ENCODE data around the gene POPDC2.

The POPDC2 gene

DNA sequence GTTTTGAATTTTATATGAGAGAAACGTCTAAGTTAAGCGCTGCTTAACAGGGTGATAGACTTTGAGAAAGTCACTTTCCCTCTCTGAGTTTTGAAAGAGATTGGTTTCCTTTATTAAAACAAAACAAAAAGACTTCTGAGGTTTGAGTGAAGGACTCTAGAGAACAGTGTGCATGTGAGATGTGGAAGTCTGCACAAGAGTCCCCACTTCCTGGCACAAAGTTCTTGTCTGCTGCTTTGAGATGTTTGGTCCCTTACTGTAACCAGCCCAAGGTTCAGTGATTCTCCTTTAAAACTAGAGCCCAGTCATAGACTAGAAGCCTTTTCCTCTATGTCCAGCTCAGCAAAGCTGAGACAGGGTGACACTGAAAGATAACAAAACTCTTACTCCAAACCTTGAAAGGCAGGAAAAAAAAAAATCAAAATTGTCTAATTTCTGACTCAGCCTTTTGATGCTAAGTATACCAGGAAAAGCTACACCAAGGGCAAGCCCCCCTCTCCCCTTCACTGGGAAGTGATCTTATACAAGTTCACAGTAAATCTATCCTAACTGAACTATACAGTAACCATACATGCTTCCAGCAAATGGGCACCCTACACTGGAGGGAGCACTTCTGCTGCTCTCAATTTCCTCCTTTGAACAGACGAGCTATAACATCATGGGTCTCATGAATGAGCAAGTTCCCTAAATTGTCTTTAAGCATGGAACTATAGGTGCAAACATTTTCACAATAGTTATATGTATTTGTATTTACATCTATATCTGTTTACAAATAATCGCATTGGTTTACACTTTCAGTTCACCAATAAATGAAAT, 2.3 kb downstream of the POPDC2 start:
- TF ChIP-seq, protein P1, sequence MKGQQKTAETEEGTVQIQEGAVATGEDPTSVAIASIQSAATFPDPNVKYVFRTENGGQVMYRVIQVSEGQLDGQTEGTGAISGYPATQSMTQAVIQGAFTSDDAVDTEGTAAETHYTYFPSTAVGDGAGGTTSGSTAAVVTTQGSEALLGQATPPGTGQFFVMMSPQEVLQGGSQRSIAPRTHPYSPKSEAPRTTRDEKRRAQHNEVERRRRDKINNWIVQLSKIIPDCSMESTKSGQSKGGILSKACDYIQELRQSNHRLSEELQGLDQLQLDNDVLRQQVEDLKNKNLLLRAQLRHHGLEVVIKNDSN (IDR thresholded peaks at IDR 0.05) = no peak
- no peak for TF ChIP-seq CREB1 (IDR thresholded peaks at IDR 0.05; ENCODE audit: low read depth)
- no peak for TF ChIP-seq ZBTB7A (IDR thresholded peaks at IDR 0.05; ENCODE audit: low read depth)
- TF ChIP-seq YY1 (IDR thresholded peaks at IDR 0.05; ENCODE audit: low read depth) = no peak
- TF ChIP-seq, protein P2, sequence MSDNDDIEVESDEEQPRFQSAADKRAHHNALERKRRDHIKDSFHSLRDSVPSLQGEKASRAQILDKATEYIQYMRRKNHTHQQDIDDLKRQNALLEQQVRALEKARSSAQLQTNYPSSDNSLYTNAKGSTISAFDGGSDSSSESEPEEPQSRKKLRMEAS (IDR thresholded peaks at IDR 0.05) = no peak
- no peak for TF ChIP-seq CEBPB (IDR thresholded peaks at IDR 0.05)
- TF ChIP-seq EGR1 (IDR thresholded peaks at IDR 0.05) = no peak
- TF ChIP-seq RAD21 (IDR thresholded peaks at IDR 0.05; ENCODE audit: low read depth) = no peak
- no peak for TF ChIP-seq EP300 (IDR thresholded peaks at IDR 0.05; ENCODE audit: borderline replicate concordance)
- no peak for TF ChIP-seq TAF1 (IDR thresholded peaks at IDR 0.05; ENCODE audit: low read depth)
- TF ChIP-seq NFIC (IDR thresholded peaks at IDR 0.05) = no peak
- TF ChIP-seq FOXM1 (IDR thresholded peaks at IDR 0.05; ENCODE audit: borderline replicate concordance, low read depth) = no peak
- no peak for TF ChIP-seq TCF12 (IDR thresholded peaks at IDR 0.05; ENCODE audit: low read depth)
- TF ChIP-seq TEAD4 (IDR thresholded peaks at IDR 0.05) = no peak
- TF ChIP-seq, protein P3, sequence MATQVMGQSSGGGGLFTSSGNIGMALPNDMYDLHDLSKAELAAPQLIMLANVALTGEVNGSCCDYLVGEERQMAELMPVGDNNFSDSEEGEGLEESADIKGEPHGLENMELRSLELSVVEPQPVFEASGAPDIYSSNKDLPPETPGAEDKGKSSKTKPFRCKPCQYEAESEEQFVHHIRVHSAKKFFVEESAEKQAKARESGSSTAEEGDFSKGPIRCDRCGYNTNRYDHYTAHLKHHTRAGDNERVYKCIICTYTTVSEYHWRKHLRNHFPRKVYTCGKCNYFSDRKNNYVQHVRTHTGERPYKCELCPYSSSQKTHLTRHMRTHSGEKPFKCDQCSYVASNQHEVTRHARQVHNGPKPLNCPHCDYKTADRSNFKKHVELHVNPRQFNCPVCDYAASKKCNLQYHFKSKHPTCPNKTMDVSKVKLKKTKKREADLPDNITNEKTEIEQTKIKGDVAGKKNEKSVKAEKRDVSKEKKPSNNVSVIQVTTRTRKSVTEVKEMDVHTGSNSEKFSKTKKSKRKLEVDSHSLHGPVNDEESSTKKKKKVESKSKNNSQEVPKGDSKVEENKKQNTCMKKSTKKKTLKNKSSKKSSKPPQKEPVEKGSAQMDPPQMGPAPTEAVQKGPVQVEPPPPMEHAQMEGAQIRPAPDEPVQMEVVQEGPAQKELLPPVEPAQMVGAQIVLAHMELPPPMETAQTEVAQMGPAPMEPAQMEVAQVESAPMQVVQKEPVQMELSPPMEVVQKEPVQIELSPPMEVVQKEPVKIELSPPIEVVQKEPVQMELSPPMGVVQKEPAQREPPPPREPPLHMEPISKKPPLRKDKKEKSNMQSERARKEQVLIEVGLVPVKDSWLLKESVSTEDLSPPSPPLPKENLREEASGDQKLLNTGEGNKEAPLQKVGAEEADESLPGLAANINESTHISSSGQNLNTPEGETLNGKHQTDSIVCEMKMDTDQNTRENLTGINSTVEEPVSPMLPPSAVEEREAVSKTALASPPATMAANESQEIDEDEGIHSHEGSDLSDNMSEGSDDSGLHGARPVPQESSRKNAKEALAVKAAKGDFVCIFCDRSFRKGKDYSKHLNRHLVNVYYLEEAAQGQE (IDR thresholded peaks at IDR 0.05; ENCODE audit: low read depth) = no peak

DNA sequence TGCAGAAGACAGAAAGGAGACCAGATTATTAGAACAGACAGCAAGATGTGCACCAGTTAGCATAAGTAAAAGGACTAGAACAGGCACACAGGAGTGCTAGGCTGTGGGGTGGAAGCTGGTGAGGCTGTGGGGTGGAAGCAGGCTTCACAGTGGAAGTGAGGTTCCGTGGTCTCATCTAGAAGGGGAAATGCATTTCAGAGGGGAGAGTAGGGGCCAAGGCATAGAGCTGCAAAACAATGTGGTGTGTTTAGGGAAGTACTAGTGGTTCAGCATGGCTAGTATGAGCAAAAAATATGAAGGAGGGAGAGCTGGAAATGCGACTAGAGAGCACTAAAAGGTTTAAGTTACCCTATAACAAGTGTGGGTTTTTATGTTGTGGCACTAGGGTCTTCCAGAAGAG, 6.5 kb downstream of the POPDC2 start:
- TF ChIP-seq CREB1 (IDR thresholded peaks at IDR 0.05; ENCODE audit: low read depth) = no peak
- TF ChIP-seq FOXM1 (IDR thresholded peaks at IDR 0.05; ENCODE audit: borderline replicate concordance, low read depth) = no peak
- TF ChIP-seq, protein P2 (IDR thresholded peaks at IDR 0.05) = no peak
- TF ChIP-seq RAD21 (IDR thresholded peaks at IDR 0.05; ENCODE audit: low read depth) = no peak
- no peak for TF ChIP-seq EGR1 (IDR thresholded peaks at IDR 0.05)
- no peak for TF ChIP-seq CEBPB (IDR thresholded peaks at IDR 0.05)
- TF ChIP-seq EP300 (IDR thresholded peaks at IDR 0.05; ENCODE audit: borderline replicate concordance) = no peak
- TF ChIP-seq, protein P3 (IDR thresholded peaks at IDR 0.05; ENCODE audit: low read depth) = no peak

DNA sequence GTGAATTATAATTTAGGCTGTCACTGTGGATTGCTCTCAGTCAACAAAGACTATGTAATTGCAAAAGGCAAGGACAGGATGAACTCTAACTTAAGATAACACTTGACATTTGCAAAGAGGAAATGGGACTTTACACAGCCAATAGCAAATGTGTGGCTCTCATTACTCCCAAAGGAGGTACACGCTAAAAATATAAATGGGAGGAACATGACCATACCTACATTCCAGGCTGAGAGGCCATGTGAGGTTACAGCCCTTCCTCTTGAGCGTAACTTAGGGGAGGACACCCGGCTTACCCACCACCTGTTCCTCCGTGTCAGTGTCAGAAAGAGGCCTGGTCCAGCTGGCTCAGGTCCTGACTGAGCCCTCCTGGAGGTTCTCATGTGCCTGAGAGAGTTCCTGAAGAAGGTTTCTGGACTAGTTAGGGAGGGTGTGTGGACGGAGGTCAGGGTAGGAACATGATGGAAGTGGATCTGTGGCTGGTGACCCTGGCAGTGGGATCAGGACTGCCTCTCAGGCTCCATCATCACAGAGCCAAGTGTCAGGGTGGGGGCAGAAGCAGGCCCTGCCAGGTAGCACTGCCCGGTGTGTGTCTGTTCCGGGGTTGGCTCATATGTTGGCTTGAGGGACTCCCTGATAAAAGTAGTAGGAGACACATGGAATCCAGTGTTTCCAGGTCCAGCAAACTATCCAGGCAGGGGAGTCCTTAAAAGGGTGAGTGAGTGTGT, 7.9 kb downstream of the POPDC2 start:
- TF ChIP-seq, protein P3 (IDR thresholded peaks at IDR 0.05; ENCODE audit: low read depth) = no peak
- TF ChIP-seq, protein P2 (IDR thresholded peaks at IDR 0.05) = no peak
- no peak for TF ChIP-seq YY1 (IDR thresholded peaks at IDR 0.05; ENCODE audit: low read depth)
- no peak for TF ChIP-seq RAD21 (IDR thresholded peaks at IDR 0.05; ENCODE audit: low read depth)
- no peak for TF ChIP-seq TEAD4 (IDR thresholded peaks at IDR 0.05)
- TF ChIP-seq EP300 (IDR thresholded peaks at IDR 0.05; ENCODE audit: borderline replicate concordance) = no peak
- no peak for TF ChIP-seq EGR1 (IDR thresholded peaks at IDR 0.05)
- TF ChIP-seq TCF12 (IDR thresholded peaks at IDR 0.05; ENCODE audit: low read depth) = no peak
- TF ChIP-seq CREB1 (IDR thresholded peaks at IDR 0.05; ENCODE audit: low read depth) = no peak
- TF ChIP-seq CEBPB (IDR thresholded peaks at IDR 0.05) = no peak
- no peak for TF ChIP-seq NFIC (IDR thresholded peaks at IDR 0.05)
- no peak for TF ChIP-seq TAF1 (IDR thresholded peaks at IDR 0.05; ENCODE audit: low read depth)
- TF ChIP-seq ZBTB7A (IDR thresholded peaks at IDR 0.05; ENCODE audit: low read depth) = no peak
- TF ChIP-seq, protein P1 (IDR thresholded peaks at IDR 0.05) = no peak
- no peak for TF ChIP-seq FOXM1 (IDR thresholded peaks at IDR 0.05; ENCODE audit: borderline replicate concordance, low read depth)
